Measurements from ENCODE around the gene CT47C1.

The CT47C1 gene

GRCh38 chrX:119041175-119041574, 31.6 kb upstream of the CT47C1 start:
- H3K27ac ChIP-seq, result no peak overlapping the region
- TF ChIP-seq CTCF (conservative IDR thresholded peaks at IDR 0.05) (no peak), ZFX (IDR thresholded peaks at IDR 0.05) (no peak)

- TF ChIP-seq ZFX (IDR thresholded peaks at IDR 0.05), result no peak
- TF ChIP-seq CTCF (conservative IDR thresholded peaks at IDR 0.05), result no peak
- no peak overlapping the region for H3K27ac ChIP-seq
Measured at GRCh38 chrX:119042040-119042439, 30.8 kb upstream of the CT47C1 start.

DNA sequence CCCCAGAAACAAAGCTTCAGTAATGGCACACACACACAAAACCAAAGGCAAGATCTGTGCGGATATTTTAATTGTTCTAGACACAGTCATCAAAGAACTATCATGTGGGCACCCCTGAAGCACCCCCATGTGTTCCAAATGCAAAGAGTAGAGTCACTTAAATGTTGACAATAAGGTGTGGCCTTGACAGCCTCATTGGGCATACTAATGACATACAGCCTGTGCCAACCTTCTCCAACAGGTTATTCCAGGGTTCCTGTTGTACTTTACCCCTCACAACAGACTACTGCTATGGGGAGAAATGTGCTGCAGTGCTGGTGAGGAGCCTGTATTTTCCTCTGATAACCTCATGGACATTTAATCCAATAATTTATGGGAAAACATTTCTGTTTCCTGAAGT, 29.8 kb upstream of the CT47C1 start:
- TF ChIP-seq CTCF (conservative IDR thresholded peaks at IDR 0.05) (no peak), ZFX (IDR thresholded peaks at IDR 0.05) (no peak)
- H3K27ac ChIP-seq, result no peak overlapping the region

GRCh38 chrX:119045884-119046283, 26.9 kb upstream of the CT47C1 start:
- no peak for TF ChIP-seq CTCF (conservative IDR thresholded peaks at IDR 0.05)
- no peak for TF ChIP-seq ZFX (IDR thresholded peaks at IDR 0.05)
- no peak overlapping the region for H3K27ac ChIP-seq

- H3K27ac ChIP-seq, result no peak overlapping the region
- no peak for TF ChIP-seq CTCF (conservative IDR thresholded peaks at IDR 0.05)
- TF ChIP-seq ZFX (IDR thresholded peaks at IDR 0.05), result no peak
Measured at GRCh38 chrX:119055687-119056086, 17.1 kb upstream of the CT47C1 start.

- no peak for TF ChIP-seq CTCF (conservative IDR thresholded peaks at IDR 0.05)
- no peak for TF ChIP-seq ZFX (IDR thresholded peaks at IDR 0.05)
- no peak overlapping the region for H3K27ac ChIP-seq
Measured at GRCh38 chrX:119062750-119063374, 9.9 kb upstream of the CT47C1 start.

- no peak for TF ChIP-seq ZFX (IDR thresholded peaks at IDR 0.05)
- no peak for TF ChIP-seq CTCF (conservative IDR thresholded peaks at IDR 0.05)
- H3K27ac ChIP-seq, result no peak overlapping the region
Measured at GRCh38 chrX:119063428-119063827, 9.4 kb upstream of the CT47C1 start.
